GM12878 (cell line): ENCODE measurements around the gene PSMD8. TPM values are rescaled to one million over a fixed set of nuclear protein-coding genes. Genes with fewer than 3 reads are reported as not detected.

Experiments used
- ATF7 ChIP-seq: fragments of 450-650 bp; IDR thresholded peaks from 2 replicates; pipeline ENCODE4 v1.6.1; 2016; ENCODE audit warnings: low read depth, mild to moderate bottlenecking
- HDGF ChIP-seq: fragments of 450-650 bp; IDR thresholded peaks from 2 replicates; pipeline ENCODE4 v1.6.1; 2016; ENCODE audit warnings: antibody characterized with exemption
- IKZF1 ChIP-seq: fragments of 450-650 bp; conservative IDR thresholded peaks from 2 replicates; pipeline ENCODE4 v1.6.1; 2017; ENCODE audit warnings: antibody characterized with exemption, mild to moderate bottlenecking
- LARP7 ChIP-seq: fragments of 450-650 bp; IDR thresholded peaks from 2 replicates; pipeline ENCODE4 v1.6.1; 2017; ENCODE audit warnings: mild to moderate bottlenecking
- MTA2 ChIP-seq: fragments of 450-650 bp; IDR thresholded peaks from 2 replicates; pipeline ENCODE4 v1.6.1; 2016; ENCODE audit warnings: low read depth, mild to moderate bottlenecking, moderate library complexity
- MXI1 ChIP-seq: fragments of 150-350 bp; IDR thresholded peaks from 2 replicates; pipeline ENCODE4 v1.6.1; 2011; ENCODE audit warnings: low read depth, mild to moderate bottlenecking, inconsistent platforms, low read length, improper control_type of control experiment
- NBN ChIP-seq: fragments of 450-650 bp; IDR thresholded peaks from 2 replicates; pipeline ENCODE4 v1.6.1; 2016
- NFYB ChIP-seq: IDR thresholded peaks from 2 replicates; pipeline ENCODE4 v1.6.1; 2011; ENCODE audit warnings: low read depth, mild to moderate bottlenecking, low read length, improper control_type of control experiment, moderate library complexity; ENCODE audit not compliant: insufficient read depth
- POLR2A ChIP-seq: IDR thresholded peaks from 2 replicates; pipeline ENCODE4 v1.6.1; 2011; ENCODE audit warnings: low read depth, mild to moderate bottlenecking, low read length
- SMAD5 ChIP-seq: IDR thresholded peaks from 2 replicates; pipeline ENCODE4 v1.6.1; 2016; ENCODE audit warnings: antibody characterized with exemption, low read depth
- TBL1XR1 ChIP-seq: IDR thresholded peaks from 2 replicates; pipeline ENCODE4 v1.6.1; 2012; ENCODE audit warnings: low read depth, low read length, improper control_type of control experiment
- ZNF207 ChIP-seq: fragments of 450-650 bp; IDR thresholded peaks from 2 replicates; pipeline ENCODE4 v1.6.1; 2014; ENCODE audit warnings: antibody characterized with exemption, mild to moderate bottlenecking, borderline replicate concordance
- polyA plus RNA-seq, 11 experiments: library from polyadenylated mRNA; depleted of rRNA in 4 of 11; unstranded in 6 of 11; stranded (reverse) in 5 of 11; fragments of >200 nt; fragmentation: Nextera tagmentation in 4 of 11; fragmentation: Illumina TruSeq in 1 of 11; extraction: Ambion mirVana in 4 of 11; extraction: Trizol in 1 of 11; gene quantifications; 1 replicate in 1 of 11; 2 replicates in 10 of 11; pipeline versions ENCODE4 v1.2.1 to v1.2.3, GENCODE V29; 2011 to 2016; ENCODE audit warnings: inconsistent platforms in 2 of 11, missing spikeins in 2 of 11, low read depth in 1 of 11
- total RNA-seq, 4 experiments: library from RNA; depleted of rRNA in 3 of 4; stranded (reverse); fragments of >200 nt in 3 of 4; fragmentation: Illumina TruSeq in 1 of 4; extraction: Trizol in 1 of 4; gene quantifications; 2 replicates each; pipeline versions ENCODE4 v1.2.1 to v1.2.3, GENCODE V29; 2013 to 2021
- TF ChIP-seq, protein P1 (sequence below): fragments of 450-650 bp; IDR thresholded peaks from 2 replicates; pipeline ENCODE4 v1.6.1; 2018; ENCODE audit warnings: mild to moderate bottlenecking, low read depth, moderate library complexity; ENCODE audit not compliant: partially characterized antibody
- TF ChIP-seq, protein P2 (sequence below): fragments of 450-650 bp; IDR thresholded peaks from 2 replicates; pipeline ENCODE4 v1.6.1; 2016; ENCODE audit warnings: mild to moderate bottlenecking
- TF ChIP-seq, protein P3 (sequence below): fragments of 450-650 bp; IDR thresholded peaks from 2 replicates; pipeline ENCODE4 v1.6.1; 2016; ENCODE audit warnings: mild to moderate bottlenecking
- TF ChIP-seq, protein P4 (sequence below): fragments of 450-650 bp; IDR thresholded peaks from 2 replicates; pipeline ENCODE4 v1.6.1; 2016; ENCODE audit warnings: mild to moderate bottlenecking, moderate library complexity, borderline replicate concordance

The PSMD8 gene
- total and polyA plus RNA-seq, 10 of the 15 experiments (the other 5 are each of a cell fraction or from before 2014, with no cell fraction given), result 81.2 to 409 (median 268) TPM

DNA sequence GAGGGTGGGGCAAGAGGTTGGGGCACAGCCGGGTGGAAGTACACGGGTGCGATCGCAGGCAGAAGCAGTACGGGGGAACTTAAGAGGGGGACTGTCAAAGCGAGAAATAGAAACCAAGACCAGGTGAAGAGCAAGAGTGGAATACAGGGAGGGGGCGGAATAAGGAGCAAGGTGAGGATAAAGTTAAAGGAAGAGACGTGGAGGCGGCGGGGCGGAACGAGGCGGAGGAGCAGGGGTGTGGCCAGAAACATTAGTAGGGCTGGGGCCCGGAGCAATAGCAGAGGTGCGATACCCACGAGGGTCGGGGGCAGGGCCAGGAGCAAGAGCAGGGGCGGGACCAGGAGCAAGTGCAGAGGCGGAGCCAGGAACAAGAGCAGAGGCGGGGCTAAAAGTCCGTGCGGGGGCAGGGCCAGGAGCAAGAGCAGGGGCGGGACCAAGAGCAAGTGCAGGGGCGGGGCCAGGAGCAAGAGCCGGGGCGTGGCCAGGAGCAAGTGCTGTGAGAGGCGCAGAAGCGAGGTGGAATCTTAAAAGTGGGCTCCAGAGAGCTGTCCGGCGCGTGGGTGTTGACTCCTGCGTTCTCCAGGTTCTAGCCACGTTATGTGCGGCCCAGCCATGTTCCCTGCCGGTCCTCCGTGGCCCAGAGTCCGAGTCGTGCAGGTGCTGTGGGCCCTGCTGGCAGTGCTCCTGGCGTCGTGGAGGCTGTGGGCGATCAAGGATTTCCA lies 37.6 kb upstream of the PSMD8 start (continued):
- TF ChIP-seq, protein P1, sequence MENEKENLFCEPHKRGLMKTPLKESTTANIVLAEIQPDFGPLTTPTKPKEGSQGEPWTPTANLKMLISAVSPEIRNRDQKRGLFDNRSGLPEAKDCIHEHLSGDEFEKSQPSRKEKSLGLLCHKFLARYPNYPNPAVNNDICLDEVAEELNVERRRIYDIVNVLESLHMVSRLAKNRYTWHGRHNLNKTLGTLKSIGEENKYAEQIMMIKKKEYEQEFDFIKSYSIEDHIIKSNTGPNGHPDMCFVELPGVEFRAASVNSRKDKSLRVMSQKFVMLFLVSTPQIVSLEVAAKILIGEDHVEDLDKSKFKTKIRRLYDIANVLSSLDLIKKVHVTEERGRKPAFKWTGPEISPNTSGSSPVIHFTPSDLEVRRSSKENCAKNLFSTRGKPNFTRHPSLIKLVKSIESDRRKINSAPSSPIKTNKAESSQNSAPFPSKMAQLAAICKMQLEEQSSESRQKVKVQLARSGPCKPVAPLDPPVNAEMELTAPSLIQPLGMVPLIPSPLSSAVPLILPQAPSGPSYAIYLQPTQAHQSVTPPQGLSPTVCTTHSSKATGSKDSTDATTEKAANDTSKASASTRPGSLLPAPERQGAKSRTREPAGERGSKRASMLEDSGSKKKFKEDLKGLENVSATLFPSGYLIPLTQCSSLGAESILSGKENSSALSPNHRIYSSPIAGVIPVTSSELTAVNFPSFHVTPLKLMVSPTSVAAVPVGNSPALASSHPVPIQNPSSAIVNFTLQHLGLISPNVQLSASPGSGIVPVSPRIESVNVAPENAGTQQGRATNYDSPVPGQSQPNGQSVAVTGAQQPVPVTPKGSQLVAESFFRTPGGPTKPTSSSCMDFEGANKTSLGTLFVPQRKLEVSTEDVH, result no peak
- peak; percentile 54 for TF ChIP-seq MTA2
- TF ChIP-seq, protein P2, sequence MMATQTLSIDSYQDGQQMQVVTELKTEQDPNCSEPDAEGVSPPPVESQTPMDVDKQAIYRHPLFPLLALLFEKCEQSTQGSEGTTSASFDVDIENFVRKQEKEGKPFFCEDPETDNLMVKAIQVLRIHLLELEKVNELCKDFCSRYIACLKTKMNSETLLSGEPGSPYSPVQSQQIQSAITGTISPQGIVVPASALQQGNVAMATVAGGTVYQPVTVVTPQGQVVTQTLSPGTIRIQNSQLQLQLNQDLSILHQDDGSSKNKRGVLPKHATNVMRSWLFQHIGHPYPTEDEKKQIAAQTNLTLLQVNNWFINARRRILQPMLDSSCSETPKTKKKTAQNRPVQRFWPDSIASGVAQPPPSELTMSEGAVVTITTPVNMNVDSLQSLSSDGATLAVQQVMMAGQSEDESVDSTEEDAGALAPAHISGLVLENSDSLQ, result peak; percentile 13; the same call in 1 of the 2 replicates
- peak; percentile 80; the same call in 1 of the 2 replicates for TF ChIP-seq MXI1
- peak; percentile 10; the same call in 1 of the 2 replicates for TF ChIP-seq IKZF1
- TF ChIP-seq NFYB, result no peak
- TF ChIP-seq, protein P3, sequence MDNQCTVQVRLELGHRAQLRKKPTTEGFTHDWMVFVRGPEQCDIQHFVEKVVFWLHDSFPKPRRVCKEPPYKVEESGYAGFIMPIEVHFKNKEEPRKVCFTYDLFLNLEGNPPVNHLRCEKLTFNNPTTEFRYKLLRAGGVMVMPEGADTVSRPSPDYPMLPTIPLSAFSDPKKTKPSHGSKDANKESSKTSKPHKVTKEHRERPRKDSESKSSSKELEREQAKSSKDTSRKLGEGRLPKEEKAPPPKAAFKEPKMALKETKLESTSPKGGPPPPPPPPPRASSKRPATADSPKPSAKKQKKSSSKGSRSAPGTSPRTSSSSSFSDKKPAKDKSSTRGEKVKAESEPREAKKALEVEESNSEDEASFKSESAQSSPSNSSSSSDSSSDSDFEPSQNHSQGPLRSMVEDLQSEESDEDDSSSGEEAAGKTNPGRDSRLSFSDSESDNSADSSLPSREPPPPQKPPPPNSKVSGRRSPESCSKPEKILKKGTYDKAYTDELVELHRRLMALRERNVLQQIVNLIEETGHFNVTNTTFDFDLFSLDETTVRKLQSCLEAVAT, result peak; percentile 70; the same call in 1 of the 2 replicates
- TF ChIP-seq POLR2A, result 0 out of 2 replicates have a peak, but pooled peaks have one; percentile 8
- peak; percentile 67; the same call in 1 of the 2 replicates for TF ChIP-seq ATF7
- TF ChIP-seq NBN, result peak; percentile 88
- peak; percentile 97 for TF ChIP-seq HDGF
- TF ChIP-seq, protein P4, sequence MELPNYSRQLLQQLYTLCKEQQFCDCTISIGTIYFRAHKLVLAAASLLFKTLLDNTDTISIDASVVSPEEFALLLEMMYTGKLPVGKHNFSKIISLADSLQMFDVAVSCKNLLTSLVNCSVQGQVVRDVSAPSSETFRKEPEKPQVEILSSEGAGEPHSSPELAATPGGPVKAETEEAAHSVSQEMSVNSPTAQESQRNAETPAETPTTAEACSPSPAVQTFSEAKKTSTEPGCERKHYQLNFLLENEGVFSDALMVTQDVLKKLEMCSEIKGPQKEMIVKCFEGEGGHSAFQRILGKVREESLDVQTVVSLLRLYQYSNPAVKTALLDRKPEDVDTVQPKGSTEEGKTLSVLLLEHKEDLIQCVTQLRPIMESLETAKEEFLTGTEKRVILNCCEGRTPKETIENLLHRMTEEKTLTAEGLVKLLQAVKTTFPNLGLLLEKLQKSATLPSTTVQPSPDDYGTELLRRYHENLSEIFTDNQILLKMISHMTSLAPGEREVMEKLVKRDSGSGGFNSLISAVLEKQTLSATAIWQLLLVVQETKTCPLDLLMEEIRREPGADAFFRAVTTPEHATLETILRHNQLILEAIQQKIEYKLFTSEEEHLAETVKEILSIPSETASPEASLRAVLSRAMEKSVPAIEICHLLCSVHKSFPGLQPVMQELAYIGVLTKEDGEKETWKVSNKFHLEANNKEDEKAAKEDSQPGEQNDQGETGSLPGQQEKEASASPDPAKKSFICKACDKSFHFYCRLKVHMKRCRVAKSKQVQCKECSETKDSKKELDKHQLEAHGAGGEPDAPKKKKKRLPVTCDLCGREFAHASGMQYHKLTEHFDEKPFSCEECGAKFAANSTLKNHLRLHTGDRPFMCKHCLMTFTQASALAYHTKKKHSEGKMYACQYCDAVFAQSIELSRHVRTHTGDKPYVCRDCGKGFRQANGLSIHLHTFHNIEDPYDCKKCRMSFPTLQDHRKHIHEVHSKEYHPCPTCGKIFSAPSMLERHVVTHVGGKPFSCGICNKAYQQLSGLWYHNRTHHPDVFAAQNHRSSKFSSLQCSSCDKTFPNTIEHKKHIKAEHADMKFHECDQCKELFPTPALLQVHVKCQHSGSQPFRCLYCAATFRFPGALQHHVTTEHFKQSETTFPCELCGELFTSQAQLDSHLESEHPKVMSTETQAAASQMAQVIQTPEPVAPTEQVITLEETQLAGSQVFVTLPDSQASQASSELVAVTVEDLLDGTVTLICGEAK, result peak; percentile 10; the same call in 1 of the 2 replicates
- no peak for TF ChIP-seq TBL1XR1
- peak; percentile 45; the same call in 1 of the 2 replicates for TF ChIP-seq LARP7
- no peak for TF ChIP-seq SMAD5
- no peak for TF ChIP-seq ZNF207
